CD4-positive, alpha-beta T cell treated with Interferon alpha-2 for 1 hour (primary cell): ENCODE data around the gene SFI1.
"Not testable (repeated sequence)": the region's sequence is repeated elsewhere in the genome, so short reads cannot be mapped to it uniquely, and the experiment has no call there.

Source experiments
- DNase-seq, 2 donors: peaks; one replicate each; pipeline ENCODE4 v3.0.0-alpha.2; 2020 to 2022

SFI1 gene

DNA sequence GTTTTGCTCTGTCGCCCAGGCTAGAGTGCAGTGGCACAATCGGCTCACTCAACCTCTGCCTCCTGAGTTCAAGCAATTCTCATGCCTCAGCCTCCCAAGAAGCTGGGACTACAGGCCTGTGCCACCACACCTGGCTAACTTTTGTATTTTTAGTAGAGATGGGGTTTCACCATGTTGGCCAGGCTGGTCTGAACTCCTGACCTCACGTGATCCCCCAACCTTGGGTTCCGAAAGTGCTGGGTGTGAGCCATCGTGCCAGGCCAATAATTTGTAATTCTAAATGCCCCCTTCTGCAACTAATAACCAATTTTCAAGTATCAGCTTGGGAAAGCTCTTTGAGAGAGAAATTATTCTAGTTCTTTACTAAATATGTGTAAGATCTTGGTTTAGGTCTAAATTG lies 3.0 kb upstream of the SFI1 start:
- not testable (repeated sequence) for DNase-seq

DNA sequence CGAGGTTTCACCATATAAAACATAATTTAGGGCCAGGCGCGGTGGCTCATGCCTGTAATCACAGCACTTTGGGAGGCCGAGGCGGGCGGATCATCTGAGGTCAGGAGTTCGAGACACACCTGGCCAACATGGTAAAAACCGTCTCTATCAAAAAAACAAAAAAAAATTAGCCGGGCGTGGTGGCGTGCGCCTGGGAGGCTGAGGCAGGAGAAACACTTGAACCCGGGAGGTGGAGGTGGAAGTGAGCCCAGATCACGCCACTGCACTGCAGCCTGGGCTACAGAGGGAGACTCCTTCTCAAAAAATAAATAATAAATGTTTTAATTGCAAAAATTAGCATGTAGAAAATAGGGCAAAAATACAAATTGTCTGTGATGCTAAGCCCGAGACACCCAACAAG lies 993 bp upstream of the SFI1 start:
- no peak for DNase-seq

DNA sequence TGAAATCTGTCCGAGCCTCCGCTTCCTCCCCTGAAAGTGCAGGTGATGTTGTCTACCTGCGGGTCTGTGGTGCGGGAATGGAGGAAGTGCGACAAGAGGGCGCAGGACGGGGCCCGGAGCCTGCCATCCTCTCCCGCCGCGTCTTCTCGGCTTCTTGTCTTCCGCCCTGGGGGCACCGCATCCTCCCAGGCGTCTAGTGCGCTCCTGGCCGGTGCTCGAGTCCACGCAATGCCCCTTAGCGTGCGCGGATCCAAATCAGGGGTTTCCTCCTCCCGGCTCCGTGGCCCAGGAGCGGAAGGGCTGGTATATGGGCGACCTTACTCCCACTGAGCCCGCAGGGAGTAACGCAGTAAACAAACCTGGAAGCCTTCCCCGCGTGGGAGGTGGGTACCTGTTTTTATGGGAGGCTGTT lies 405 bp downstream of the SFI1 start:
- DNase-seq = peak in 1 of 2 donors; percentile 45

DNA sequence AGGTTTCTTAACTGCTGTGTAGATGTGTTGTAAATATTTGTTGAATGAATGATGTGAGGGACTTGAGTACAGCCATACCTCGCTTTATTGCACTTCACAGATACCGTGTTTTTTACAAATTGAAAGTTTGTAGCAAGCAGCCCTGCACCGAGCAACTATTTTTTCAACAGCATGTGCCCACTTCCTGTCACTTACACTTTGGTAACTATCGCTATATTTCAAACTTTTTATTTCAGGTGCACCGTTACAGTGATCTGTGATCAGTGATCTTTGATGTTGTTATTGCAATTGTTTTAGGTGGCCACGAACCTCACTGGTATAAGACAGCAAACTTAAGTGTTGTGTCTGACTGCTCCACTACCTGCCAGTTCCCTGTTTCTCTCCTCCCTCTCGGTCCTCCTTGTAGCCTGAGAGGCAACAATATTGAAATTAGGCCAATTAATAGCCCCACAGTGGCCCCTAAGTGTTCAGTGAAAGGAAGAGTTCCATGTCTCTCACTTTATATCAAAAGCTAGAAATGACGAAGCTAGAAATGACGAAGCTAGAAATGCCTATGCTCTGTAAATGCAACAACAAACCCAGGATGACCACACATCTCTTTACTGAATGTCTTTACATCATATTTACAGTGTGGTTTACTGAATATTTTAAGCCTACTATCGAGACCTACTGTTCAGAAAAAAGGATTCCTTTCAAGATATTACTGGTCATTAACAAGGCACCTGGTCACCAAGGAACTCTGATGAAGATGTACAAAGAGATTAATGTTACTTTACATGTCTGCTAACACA lies 1.0 kb downstream of the SFI1 start:
- DNase-seq = peak in 1 of 2 donors; percentile 60

DNA sequence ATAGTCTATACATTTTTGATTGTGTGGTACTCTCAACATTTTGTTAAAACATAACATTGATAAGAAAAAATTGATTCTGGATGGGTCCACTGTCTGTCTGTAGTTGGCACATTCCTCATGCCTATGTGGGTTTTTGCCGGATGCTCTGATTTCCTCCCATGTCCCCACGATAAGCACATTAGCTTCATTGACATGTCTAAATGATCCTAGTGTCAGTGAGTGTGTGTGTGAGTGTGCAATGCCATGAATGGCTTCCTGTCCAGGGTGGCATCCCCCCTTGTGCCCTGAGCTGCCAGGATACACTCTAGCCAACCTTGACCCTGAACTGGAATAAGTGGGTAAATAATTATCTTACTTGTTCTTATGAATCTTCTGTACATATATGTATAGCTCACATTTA lies 5.4 kb downstream of the SFI1 start:
- DNase-seq = no peak

DNA sequence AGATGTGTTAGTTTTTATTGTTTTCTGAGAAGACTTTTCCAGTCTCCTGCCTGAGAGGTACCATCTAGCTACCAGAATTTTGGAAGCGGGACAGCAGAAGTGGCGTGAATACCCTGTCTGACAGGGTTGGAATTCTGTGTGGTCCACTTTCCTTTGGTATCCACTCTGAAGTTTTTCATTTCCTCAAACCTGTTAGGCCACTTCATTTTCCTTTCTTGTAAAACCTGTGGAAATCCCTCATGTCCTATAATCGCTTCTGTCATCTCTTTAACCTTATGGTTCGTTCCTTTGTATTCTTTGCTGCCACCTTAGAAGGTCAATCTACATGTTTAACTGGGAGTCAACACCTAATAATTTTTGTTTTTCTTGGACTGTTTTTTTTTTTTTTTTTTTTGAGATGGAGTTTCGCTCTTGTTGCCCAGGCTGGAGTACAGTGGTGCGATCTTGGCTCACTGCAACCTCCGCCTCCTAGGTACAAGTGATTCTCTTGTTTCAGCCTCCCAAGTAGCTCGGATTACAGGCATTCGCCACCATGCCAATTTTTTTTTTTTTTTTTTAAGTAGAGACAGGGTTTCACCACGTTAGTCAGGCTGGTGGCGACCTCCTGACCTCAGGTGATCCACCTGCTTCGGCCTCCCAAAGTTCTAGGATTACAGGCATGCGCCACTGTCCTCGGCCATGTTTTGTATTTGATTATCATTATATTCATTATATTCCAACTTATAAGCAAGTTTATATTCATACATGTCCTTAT lies 7.1 kb downstream of the SFI1 start:
- DNase-seq = no peak

DNA sequence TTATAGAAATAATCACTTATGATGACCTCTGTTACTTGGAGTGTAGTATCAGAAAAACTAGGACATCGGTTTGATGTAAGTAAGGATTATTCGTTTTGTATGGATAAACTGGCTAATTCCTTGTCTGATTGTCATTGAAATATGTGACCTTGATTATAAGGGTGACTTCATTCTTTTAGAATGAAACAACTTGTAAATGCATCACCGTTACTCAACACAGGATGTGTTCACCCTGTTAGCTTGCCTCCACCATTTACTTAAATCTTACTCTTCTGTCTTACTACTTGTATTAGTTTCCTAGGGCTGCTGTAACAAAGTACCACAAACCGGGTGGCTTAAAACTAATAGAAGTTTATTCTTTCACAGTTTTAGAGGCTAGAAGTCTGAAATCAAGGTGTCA lies 7.9 kb downstream of the SFI1 start:
- no peak for DNase-seq

DNA sequence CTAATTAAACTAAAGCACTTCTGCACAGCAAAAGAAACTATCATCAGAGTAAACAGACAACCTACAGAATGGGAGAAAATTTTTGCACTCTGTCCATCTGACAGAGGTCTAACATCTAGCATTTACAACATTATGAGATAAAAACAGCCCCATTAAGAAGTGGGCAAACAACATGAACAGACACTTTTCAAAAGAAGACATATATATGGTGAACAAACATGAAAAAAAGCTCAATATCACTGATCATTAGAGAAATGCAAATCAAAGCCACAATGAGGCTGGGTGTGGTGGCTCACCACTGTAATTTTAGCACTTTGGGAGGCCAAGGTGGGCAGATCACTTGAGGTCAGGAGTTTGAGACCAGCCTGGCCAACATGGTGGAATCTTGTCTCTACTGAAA lies 11.2 kb downstream of the SFI1 start:
- not testable (repeated sequence) for DNase-seq

DNA sequence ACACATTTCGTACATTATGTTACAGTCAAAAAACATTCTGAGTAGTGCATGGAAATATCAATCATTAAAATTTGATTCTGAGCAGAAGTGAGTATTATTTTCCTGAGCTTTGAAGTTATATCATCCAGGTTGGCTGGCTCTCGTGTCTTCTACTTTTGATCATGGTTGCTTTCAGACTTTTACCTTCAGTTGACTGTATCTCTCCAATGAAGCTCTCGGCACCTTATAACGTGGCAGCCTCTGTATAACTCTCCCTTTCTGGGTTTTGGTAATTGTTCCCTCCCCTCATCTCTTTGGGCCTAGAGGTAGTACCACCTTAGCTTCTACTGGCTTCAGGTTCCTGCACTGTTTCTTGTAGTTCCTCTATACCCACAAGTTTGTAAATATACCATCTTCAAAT lies 12.2 kb downstream of the SFI1 start:
- no peak for DNase-seq

DNA sequence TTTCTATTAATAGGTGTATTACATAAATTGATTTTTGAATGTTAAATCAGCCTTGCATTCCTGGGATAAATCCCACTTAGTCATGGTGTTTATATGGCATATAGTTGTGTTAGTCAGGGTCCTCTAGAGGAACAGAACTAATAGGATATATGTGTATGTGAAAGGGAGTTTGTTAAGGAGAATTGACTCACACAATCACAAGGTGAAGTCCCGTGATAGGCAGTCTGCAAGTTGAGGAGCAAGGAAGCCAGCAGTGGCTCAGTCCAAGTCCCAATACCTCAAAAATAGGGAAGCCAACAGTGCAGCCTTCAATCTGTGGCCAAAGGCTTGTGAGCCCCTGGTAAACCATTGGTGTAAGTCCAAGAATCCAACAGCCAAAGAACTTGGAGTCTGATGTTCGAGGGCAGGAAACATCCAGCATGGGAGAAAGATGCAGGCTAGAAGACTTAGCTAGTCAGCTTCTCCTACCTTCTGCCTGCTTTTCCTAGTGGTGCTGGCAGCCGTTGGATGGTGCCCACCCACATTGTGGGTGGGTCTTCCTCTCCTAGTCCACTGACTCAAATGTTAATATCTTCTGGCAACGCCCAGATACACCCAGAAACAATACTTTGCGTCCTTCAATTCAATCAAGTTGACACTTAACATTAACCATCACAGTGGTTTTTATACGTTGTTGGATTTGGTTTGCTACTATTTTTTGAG lies 12.9 kb downstream of the SFI1 start:
- no peak for DNase-seq

DNA sequence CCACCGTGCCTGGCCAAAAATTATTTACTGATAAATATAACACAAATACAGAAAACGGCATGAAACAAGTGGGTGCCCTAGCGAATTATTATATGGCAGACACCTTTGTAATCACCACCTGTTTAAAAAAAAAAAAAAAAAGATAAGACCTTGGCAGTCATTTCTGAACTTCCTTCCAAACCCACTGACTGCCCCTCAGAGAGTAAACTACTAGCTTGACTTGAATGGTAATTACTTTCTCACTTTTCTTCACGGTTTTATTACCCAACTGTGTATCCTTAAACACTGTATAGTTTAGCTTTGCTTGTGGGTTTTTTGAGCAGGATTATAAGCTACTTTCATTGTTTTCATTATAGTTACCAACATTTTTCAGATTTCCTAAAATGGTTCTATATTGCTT lies 23.7 kb downstream of the SFI1 start:
- no peak for DNase-seq

DNA sequence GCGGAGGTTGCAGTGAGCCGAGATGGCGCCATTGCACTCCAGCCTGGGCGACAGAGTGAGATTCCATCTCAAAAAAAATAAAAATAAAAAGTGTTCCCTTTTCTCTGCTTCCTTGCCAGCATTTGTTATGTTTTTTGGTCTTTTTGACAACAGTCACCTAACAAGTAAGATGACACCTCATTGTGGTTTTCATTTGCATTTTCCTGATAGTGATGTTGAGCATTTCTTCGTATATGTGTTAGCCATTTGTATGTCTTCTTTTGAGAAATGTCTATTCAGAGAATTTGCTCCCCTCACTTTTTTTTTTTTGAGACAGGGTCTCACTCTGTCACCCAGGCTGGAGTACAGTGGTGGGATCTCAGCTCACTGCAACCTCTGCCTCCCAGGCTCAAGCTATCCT lies 27.8 kb downstream of the SFI1 start:
- peak in 1 of 2 donors; percentile 26 for DNase-seq

DNA sequence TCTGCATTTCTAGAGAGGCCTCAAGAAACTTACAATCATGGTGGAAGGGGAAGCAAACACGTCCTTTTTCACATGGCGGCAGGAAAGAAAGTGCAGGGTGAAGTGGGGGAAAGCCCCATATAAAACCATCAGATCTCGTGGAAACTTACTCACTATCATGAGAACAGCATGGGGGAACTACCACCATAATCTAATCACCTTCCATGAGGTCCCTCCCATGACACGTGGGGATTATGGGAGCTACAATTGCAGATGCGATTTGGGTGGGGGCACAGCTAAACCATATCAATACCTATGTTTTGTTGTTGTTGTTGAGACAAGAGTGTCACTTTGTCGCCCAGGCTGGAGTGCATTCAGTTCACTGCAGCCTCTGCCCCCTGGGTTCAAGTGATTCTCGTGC lies 29.9 kb downstream of the SFI1 start:
- peak in 1 of 2 donors; percentile 5 for DNase-seq

DNA sequence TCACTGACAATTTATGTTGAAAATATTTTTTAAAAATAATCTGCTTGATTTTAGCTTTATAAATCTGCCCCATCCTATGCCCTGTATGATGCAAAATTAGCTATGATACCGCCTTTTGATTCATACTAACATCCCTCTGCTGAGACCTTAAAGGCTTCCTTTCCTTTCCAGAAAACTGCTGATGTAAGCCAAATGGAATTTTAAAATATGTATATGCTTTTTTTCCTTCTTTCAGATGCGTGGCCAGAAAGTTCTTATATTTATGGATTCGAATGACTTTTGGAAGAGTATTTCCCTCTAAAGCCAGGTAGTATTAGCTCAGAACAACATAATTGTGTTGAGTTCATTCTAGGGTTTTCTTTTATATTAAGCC lies 34.5 kb downstream of the SFI1 start:
- DNase-seq = no peak

DNA sequence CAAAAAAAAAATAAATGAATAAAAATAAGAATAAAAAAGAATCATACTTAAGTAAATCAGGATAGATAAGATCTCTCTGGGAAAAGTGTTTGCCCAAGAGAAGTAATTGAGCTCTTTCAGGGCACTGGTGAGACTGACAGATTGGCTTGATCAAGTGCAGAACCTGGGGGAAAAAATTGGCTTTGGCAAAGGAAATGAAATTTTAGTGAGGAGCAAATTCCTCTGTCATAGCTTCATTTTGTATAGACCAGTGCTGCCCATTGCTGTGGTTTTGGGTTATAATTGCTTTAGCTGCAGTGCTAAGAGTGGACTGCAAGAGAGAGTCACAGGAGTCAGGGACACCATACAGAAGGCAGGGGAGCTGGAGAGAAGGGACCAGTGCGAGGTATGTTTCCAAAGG lies 35.7 kb downstream of the SFI1 start:
- DNase-seq = no peak

DNA sequence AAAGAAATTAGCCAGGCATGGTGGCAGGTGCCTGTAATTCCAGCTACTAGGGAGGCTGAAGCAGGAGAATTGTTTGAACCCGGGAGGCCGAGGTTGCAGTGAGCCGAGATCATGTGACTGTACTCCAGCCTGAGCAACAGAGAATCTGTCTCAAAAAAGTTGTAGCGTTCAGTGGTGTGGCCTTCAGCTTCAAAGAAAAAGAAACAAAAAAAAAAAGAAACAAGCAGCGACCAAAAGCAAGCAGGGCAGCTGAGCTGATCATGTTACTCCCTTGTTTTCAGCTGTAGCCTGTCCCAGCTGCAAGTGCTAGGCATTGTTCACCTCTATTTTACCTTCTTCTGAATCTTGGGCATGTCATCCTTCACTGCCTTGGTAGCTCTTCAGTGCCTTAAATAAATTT lies 37.0 kb downstream of the SFI1 start:
- DNase-seq = no peak

DNA sequence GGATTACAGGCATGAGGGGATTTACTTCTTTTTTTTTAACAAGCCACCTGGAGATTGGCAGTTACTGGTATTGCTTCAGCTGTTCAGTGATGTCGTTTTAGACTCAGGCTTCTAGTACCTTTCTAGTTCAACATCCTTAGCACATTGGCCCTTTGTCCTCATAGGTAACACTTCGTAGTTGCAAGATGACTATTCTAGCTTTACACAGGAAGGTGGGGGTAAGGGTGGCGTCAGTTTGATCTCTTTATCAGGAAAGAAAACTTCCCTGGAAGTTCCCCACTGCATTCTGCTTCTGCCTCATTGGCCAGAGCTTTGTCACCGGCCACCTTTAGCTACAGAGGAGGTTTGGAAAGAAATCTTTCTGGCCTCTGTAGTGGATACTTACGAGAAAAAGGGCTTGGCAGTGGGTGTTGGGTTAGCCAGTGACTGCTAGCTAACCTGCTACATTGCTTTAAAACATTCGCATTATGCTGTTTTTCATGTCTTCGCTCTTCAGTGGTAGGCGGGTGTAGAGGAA lies 40.7 kb downstream of the SFI1 start:
- peak in 1 of 2 donors; percentile 33 for DNase-seq

DNA sequence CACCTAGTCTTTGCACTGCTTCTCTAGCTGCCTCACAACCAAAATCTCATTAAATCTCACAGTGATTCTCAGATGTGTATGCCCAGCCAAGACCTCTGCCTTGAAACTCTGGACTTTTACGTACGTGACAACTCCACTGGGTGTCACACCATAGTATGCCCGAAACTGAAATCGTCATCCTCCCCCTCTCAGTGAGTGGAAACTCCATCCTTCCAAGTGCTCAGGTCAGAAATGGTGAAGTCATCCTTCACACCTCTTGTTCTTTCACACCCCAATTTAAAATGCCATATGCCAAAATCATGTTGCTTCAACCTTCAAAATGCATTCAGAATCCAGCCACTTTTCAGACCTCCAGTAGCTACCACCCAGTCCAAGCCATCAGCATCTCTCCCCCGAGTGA lies 42.5 kb downstream of the SFI1 start:
- no peak for DNase-seq

DNA sequence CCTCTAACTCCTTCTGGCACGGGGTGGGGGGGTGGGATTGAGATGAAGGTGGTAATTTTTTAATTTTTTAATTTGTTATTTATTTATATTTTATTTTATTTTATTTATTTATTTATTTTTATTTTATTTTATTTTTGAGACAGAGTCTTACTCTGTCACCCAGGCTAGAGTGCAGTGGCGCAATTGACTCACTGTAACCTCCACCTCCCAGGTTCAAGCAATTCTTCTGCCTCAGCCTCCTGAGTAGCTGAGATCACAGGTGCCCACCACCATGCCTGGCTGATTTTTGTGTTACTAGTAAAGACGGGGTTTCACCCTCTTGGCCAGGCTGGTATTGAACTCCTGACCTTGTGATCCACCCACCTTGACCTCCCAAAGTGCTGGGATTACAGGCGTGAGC lies 43.8 kb downstream of the SFI1 start:
- not testable (repeated sequence) for DNase-seq

DNA sequence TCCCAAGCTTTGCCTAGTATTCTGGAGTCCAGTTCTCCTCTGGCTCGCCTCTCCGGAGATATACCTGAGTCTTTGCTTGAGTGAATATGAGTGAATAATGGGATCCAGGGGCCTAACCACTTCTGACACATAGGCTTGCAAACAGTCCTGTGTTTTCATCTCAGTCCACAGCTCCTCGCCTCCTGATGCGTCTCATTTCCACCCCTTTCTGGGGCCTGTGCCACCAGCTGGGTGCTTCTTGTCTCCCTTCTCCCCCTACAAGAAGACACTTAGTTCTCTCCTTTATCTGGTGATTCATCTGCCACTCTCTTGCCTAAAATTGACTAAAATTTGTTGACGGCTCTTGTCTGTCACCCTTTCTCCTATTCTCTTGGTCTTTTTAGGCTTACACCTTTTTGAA lies 44.6 kb downstream of the SFI1 start:
- no peak for DNase-seq

DNA sequence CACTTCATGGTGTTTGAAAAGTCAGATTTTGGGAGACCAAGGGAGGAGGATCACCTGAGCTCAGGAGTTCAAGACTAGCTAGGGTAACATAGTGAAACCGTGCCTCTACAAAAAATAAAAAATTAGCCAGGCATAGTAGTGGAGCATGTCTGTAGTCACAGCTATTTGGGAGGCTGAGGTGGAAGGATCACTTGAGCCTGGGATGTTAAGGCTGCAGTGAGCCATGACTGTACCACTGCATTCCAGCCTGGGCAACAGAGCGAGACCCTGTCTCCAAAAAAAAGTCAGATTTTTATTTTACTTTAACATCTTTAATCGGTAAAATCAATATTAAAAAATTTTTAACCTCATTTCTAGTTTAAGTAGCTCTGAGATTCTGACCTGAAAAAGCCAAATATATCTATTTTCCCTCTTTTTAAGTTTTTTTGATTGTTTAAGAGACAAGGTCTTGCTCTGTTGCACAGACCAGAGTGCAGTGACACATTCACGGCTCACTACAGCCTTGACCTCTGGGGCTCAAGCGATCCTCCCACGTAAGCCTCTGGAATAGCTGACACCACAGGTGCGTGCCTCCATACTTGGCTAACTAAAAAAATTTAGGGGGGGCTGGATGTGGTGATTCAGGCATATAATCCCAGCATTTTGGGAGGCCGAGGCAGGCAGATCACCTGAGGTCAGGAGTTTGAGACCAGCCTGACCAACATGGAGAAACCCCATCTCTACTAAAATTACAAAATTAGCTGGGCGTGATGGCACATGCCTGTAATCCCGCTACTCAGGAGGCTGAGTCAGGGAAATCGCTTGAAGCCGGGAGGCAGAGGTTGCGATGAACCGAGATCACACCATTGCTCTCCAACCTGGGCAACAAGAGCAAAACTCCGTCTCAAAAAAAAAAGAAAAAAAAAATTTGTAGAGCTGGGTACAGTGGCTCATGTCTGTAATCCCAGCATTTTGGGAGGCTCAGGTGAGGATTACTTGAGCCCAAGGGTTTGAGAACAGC lies 48.4 kb downstream of the SFI1 start:
- DNase-seq = no peak

DNA sequence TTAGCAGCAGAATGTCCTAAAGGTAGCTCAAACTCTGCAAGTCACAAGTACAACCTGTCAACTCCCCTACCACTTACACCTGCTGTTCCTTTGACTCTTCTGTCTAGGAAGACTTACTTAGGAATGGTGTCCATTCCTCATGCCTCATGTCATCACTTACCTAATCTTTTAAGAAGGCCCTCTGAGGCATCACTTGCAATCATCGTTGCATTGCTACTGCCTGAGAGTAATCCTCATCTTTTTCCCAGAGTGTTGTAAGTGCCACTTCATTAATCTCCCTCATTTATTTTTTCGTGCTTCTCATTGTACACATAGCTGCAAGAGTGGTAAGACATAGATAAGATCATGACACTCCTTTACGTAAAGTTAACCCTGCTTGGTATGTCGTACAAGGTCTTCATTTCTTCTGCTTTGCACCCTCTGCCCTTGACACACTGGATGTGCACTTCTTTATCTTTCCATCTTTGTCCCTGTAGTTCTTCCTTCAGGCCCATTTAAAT lies 54.6 kb downstream of the SFI1 start:
- no peak for DNase-seq
